HEK293T (cell line): ENCODE results near the gene SLC11A1.
A peak's percentile ranks its signal among the peaks of the same experiment; 100 is the strongest.

Source experiments
- CTCF ChIA-PET: fragments of 350-600 bp; formaldehyde crosslinking; extraction: SDS; loops from one replicate; lab custom pipeline; 2021; ENCODE audit warnings: antibody characterized with exemption, inconsistent platforms; lab: Yijun Ruan, JAX
- POLR2A ChIA-PET: fragments of 350-600 bp; formaldehyde crosslinking; extraction: SDS; loops from one replicate; lab custom pipeline; 2020; ENCODE audit warnings: antibody characterized with exemption, inconsistent platforms; lab: Yijun Ruan, JAX
- DNase-seq: peaks from one replicate; pipeline ENCODE4 v3.0.0; 2012; ENCODE audit warnings: mixed read lengths; ENCODE audit errors: extremely low spot score
- ARNT ChIP-seq: fragments of 450-650 bp; IDR thresholded peaks from 2 replicates; pipeline ENCODE4 v1.6.1; 2017; ENCODE audit warnings: mild to moderate bottlenecking
- BHLHE40 ChIP-seq: fragments of 450-650 bp; IDR thresholded peaks from 2 replicates; pipeline ENCODE4 v1.6.1; 2016; ENCODE audit warnings: mild to moderate bottlenecking, moderate library complexity, borderline replicate concordance
- CTBP1 ChIP-seq: fragments of 450-650 bp; IDR thresholded peaks from 2 replicates; pipeline ENCODE4 v1.6.1; 2016; ENCODE audit warnings: borderline replicate concordance
- ELF4 ChIP-seq: fragments of 450-650 bp; IDR thresholded peaks from 2 replicates; pipeline ENCODE4 v1.6.1; 2017; ENCODE audit warnings: antibody characterized with exemption
- FOXA1 ChIP-seq: fragments of 450-650 bp; IDR thresholded peaks from 2 replicates; pipeline ENCODE4 v1.6.1; 2016; ENCODE audit warnings: mild to moderate bottlenecking
- FOXK2 ChIP-seq: fragments of 450-650 bp; IDR thresholded peaks from 2 replicates; pipeline ENCODE4 v1.6.1; 2016; ENCODE audit warnings: mild to moderate bottlenecking
- FOXM1 ChIP-seq: fragments of 450-650 bp; IDR thresholded peaks from 2 replicates; pipeline ENCODE4 v1.6.1; 2017; ENCODE audit warnings: mild to moderate bottlenecking, borderline replicate concordance
- HDGF ChIP-seq: fragments of 450-650 bp; IDR thresholded peaks from 2 replicates; pipeline ENCODE4 v1.6.1; 2017; ENCODE audit warnings: antibody characterized with exemption, borderline replicate concordance
- L3MBTL2 ChIP-seq: fragments of 450-650 bp; conservative IDR thresholded peaks from 2 replicates; pipeline ENCODE4 v1.6.1; 2016; ENCODE audit warnings: mild to moderate bottlenecking
- LEF1 ChIP-seq: fragments of 450-650 bp; IDR thresholded peaks from 2 replicates; pipeline ENCODE4 v1.6.1; 2017; ENCODE audit warnings: mild to moderate bottlenecking, borderline replicate concordance
- NFRKB ChIP-seq: fragments of 450-650 bp; IDR thresholded peaks from 2 replicates; pipeline ENCODE4 v1.6.1; 2016; ENCODE audit warnings: mild to moderate bottlenecking, moderate library complexity
- SP1 ChIP-seq: fragments of 450-650 bp; IDR thresholded peaks from 2 replicates; pipeline ENCODE4 v1.6.1; 2017
- SUZ12 ChIP-seq: fragments of 450-650 bp; IDR thresholded peaks from 2 replicates; pipeline ENCODE4 v1.6.1; 2016; ENCODE audit warnings: mild to moderate bottlenecking
- TARDBP ChIP-seq: fragments of 450-650 bp; IDR thresholded peaks from 2 replicates; pipeline ENCODE4 v1.6.1; 2016
- ZNF384 ChIP-seq: fragments of 450-650 bp; IDR thresholded peaks from 2 replicates; pipeline ENCODE4 v1.6.1; 2016
- TF ChIP-seq, protein P1 (sequence below): fragments of 450-650 bp; IDR thresholded peaks from 2 replicates; pipeline ENCODE4 v1.6.1; 2016

Gene SLC11A1

GRCh38 chr2:218399391-218400166 lies 17.5 kb downstream of the SLC11A1 start, which contains the start of gene CTDSP1:
CTDSP1 (plus strand) TSS chr2:218399868; CDS start chr2:218400091, 223 bp downstream.
- POLR2A ChIA-PET: no interaction called here
- TF ChIP-seq ARNT: 0 out of 2 replicates have a peak, but pooled peaks have one; percentile 12
- peak; percentile 88 for TF ChIP-seq FOXM1
- peak; percentile 91 for TF ChIP-seq LEF1
- peak; percentile 45 for TF ChIP-seq L3MBTL2
- no peak for TF ChIP-seq BHLHE40
- CTCF ChIA-PET: no interaction called here
- DNase-seq: peak; percentile 82

DNA sequence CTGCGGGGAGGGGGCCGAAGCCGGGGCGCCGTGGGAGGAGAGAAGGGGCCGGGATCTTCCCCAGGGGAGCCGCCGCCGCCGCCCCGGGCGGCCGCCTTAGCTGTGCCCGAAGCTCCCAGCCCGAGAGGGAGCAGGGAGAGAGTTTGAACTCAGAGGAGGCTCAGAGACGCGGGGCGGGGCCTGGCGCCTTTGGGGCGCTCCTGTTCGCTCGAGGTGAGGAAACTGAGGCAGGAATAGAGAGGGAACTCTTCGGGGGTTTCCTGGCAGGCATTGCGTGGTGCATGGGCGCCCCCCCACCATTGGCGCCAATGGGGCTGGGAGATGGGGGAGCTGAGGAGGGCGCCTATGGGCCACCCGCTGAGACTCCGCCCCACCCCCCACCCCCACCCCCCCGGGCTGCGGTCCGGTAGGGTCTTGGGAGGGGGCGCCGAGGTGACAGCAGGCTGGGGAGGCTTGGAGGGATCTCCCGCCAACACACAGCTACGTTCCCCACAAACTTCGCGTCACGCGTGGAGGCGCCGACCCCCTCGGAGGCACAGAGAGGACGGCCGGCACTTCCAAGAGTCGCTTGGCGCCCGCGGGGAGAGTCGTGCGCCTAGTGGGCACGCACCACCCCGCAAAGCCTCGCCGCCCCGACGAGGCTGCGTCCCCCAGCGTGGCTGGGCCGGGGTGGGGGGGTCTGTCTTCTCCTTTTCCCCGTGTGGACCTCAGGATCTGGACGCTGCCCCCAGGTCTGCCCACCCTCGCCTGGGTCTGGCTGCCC lies 18.3 kb downstream of the SLC11A1 start:
- ChIA-PET CTCF (no interaction called here), POLR2A (no interaction called here)
- TF ChIP-seq SUZ12 (no peak), FOXA1 (no peak), SP1 (no peak), ZNF384 (no peak), FOXM1 (no peak), LEF1 (no peak), ARNT (no peak), L3MBTL2 (peak; percentile 29; the same call in 1 of the 2 replicates)
- TF ChIP-seq, protein P1, sequence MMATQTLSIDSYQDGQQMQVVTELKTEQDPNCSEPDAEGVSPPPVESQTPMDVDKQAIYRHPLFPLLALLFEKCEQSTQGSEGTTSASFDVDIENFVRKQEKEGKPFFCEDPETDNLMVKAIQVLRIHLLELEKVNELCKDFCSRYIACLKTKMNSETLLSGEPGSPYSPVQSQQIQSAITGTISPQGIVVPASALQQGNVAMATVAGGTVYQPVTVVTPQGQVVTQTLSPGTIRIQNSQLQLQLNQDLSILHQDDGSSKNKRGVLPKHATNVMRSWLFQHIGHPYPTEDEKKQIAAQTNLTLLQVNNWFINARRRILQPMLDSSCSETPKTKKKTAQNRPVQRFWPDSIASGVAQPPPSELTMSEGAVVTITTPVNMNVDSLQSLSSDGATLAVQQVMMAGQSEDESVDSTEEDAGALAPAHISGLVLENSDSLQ: no peak
- no peak for DNase-seq

- DNase-seq: no peak
- ChIA-PET CTCF (no interaction called here), POLR2A (interaction anchor here (0.8 to 1.1 kb wide), 2 partner anchors 46 to 107 kb away, joined by 3 read pairs; no protein-coding TSS in a partner anchor)
- no peak for TF ChIP-seq FOXA1
- no peak for TF ChIP-seq ARNT
- no peak for TF ChIP-seq FOXM1
- no peak for TF ChIP-seq SP1
- TF ChIP-seq L3MBTL2: no peak
- no peak for TF ChIP-seq HDGF
- TF ChIP-seq ELF4: no peak
- no peak for TF ChIP-seq CTBP1
- TF ChIP-seq ZNF384: no peak
- TF ChIP-seq, protein P1: no peak
- no peak for TF ChIP-seq BHLHE40
- no peak for TF ChIP-seq FOXK2
- TF ChIP-seq TARDBP: no peak
- TF ChIP-seq LEF1: no peak
These were observed 19.1 kb downstream of the SLC11A1 start for GRCh38 chr2:218400930-218401881.

DNA sequence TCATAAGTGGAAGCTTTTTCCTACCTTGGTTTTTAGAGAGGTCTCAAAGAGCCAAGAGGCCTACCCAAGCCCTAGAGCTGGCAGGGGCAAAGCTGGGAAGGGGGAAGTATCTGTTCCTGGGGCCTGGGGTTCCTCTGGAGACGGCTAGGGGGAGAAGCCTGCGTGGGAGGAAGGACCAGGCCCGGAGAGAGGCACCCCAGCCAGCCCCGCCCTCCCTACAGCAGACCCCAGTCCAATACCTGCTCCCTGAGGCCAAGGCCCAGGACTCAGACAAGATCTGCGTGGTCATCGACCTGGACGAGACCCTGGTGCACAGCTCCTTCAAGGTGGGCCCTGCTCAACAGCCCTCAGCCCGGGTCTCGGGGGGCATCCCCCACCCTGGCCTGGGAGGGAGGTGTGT lies 19.8 kb downstream of the SLC11A1 start:
- DNase-seq: no peak
- no peak for TF ChIP-seq SUZ12
- CTCF ChIA-PET: no interaction called here
- POLR2A ChIA-PET: interaction anchor here (0.8 to 1.1 kb wide), 2 partner anchors 45 to 108 kb away, joined by 3 read pairs; no protein-coding TSS in a partner anchor

- CTCF ChIA-PET: no interaction called here
- POLR2A ChIA-PET: no interaction called here
- TF ChIP-seq SP1 (no peak), BHLHE40 (no peak), FOXM1 (no peak), L3MBTL2 (no peak), FOXA1 (no peak), ZNF384 (no peak), ELF4 (no peak), SUZ12 (no peak), CTBP1 (no peak), NFRKB (no peak), ARNT (no peak), TARDBP (no peak), LEF1 (no peak), FOXK2 (no peak)
- TF ChIP-seq, protein P1: no peak
- DNase-seq: no peak
These were observed 20.4 kb downstream of the SLC11A1 start for GRCh38 chr2:218402491-218402901.
